ENCODE results near the gene POLE3. TPM values are rescaled to one million over a fixed set of nuclear protein-coding genes. Genes with fewer than 3 reads are reported as not detected.
"Not testable (repeated sequence)": the region's sequence is repeated elsewhere in the genome, so short reads cannot be mapped to it uniquely, and the experiment has no call there.

POLE3 gene
- total and polyA plus RNA-seq, 2 donors = 34.8 to 50.4 TPM

DNA sequence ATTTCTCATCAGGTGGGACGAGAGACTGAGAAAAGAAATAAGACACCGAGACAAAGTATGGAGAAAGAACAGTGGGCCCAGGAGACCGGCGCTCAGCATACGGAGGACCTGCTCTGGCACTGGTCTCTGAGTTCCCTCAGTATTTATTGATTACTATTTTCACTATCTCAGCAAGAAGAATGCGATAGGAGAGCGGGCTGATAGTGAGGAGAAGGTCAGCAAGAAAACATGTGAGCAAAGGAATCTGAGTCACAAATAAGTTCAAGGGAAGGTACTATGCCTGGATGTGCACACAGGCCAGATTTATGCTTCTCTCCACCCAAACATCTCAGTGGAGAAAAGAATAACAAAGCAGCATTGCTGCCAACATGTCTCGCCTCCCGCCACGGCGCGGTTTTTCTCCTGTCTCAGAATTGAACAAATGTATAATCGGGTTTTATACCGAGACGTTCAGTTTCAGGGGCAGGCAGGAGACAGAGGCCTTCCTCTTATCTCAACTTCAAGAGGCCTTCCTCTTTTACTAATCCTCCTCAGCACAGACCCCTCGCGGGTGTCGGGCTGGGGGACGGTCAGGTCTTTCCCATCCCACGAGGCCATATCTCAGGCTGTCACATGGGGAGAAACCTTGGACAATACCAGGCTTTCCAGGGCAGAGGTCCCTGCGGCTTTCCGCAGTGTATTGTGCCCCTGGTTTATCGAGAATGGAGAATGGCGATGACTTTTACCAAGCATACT, 31.2 kb downstream of the POLE3 start:
- not testable (repeated sequence) for H3K27ac ChIP-seq (ENCODE audit: low read depth)

DNA sequence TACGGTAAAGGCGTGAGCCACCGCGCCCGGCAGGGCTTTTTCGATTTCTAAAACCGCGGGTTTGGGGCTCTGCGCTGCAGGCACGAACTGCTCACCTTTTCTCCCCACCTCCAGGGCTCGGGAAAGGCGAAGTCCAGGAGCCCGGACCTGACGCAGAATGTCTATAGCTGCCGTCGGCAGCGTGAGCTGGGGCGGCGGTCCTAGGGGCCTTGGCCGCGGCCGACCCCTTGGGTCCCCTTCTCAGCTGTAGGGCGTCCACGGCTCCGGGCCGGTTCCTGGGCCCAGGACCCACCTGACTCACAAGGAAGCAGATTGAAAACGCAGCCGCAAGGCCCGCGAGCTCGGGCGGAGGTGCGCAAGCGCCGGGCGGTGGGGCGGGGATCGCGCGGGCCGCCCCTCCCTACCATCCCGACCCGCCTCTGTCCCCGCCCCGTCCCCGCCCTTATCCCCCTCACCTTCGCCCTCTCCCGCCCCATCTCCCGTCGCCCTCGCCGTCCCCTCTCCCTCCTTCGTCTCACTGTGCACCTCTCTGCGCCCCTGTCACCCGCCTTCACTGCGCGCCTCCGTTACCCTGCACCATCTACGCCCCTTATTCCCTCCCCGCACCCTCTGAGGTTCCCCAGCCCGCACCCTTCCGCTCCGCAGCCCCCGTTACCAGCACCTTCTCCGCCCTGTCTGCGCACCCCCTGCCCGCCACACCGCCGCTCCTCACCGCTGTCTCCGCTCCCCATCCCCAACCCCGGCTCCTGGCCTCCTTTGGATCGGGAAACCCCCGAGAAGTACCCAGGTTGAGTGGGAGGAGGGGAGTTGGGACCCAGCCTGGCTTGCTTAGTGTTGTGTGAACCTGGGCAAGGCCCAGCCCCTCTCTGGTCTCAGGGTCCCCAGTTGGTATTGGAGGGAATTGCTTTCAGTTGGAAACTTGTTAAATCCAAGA, 33.6 kb downstream of the POLE3 start, which contains the start of gene HDHD3:
HDHD3 (minus strand) TSS at position 353 of the 934 bp plus-strand sequence. CDS start 2,632 bp downstream, outside the sequence.
- peak; percentile 46 for DNase-seq (ENCODE audit: extremely low spot score)

More for the DNA sequence above, 31.2 kb downstream of the POLE3 start:
- not testable (repeated sequence) for H3K36me3 ChIP-seq (ENCODE audit: insufficient read depth); DNase-seq (ENCODE audit: extremely low spot score); H3K4me3 ChIP-seq (ENCODE audit: low read depth, low read length); H3K4me1 ChIP-seq (ENCODE audit: insufficient read depth)
- 50% methylated on average over 24 of the region's 24 CpGs for WGBS

DNA sequence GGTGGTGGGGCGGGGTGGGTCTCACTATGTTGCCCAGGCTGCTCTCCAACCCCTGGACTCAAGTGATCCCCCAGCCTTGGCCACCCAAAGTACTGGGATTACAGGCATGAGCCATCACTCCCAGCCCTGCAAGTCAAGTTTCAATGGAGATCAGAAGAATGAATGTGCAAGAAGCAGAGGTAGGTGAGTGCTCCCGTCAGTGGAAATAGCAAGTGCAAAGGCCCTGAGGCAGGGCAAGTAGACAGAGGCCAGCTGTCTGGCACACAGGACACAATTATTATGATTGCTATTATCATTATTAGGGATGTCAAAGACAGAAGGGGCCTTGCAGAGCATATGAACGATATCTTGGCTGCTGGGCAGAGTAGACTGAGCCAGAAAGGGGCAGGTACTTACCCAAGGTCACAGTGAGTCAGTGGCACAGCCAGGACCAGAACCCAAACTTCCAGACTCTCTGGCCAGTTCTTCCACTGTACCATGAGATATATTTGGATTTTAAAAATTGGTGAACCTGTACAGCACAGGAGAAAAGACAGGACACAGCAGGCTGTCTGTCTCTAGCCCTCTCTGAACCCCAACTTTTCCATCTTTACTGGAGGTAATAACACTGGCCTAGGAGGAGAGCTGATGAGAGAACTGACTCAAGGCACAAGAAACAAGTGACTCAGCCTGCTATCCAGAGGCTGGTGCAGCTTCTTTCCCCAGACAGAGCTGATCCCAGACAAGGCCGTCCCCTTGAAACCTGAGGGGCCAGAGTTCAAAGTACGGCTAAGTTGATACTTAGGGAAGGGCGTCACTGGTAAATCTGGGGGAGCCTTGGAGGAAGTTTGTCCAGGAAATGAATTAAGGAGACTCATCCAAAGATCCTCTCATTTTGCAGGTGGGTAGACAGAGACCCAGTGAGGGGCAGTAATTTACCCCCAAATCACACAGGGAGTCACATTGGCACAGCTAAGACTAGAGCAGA, 35.1 kb downstream of the POLE3 start:
- no peaks in the 10 kb centered on the region for H3K4me1 ChIP-seq (ENCODE audit: insufficient read depth)
- WGBS = 86% methylated on average over 6 of the region's 6 CpGs
- peaks cover 4% of the 10 kb centered on the region for H3K36me3 ChIP-seq (ENCODE audit: insufficient read depth)
- H3K27ac ChIP-seq (ENCODE audit: low read depth) = no peak overlapping the region
- no peak overlapping the region for H3K4me3 ChIP-seq (ENCODE audit: low read depth, low read length)
- DNase-seq (ENCODE audit: extremely low spot score) = no peak

More for the DNA sequence above, 33.6 kb downstream of the POLE3 start, which contains the start of gene HDHD3:
- 1% methylated on average over 74 of the region's 74 CpGs for WGBS
- Histone ChIP-seq H3K27ac (ENCODE audit: low read depth) (peak within 1 kb of the TSS; percentile 72), H3K36me3 (ENCODE audit: insufficient read depth) (peaks cover 4% of the 10 kb centered on the region), H3K4me3 (ENCODE audit: low read depth, low read length) (peak within 1 kb of the TSS; percentile 72), H3K4me1 (ENCODE audit: insufficient read depth) (no peaks in the 10 kb centered on the region)

DNA sequence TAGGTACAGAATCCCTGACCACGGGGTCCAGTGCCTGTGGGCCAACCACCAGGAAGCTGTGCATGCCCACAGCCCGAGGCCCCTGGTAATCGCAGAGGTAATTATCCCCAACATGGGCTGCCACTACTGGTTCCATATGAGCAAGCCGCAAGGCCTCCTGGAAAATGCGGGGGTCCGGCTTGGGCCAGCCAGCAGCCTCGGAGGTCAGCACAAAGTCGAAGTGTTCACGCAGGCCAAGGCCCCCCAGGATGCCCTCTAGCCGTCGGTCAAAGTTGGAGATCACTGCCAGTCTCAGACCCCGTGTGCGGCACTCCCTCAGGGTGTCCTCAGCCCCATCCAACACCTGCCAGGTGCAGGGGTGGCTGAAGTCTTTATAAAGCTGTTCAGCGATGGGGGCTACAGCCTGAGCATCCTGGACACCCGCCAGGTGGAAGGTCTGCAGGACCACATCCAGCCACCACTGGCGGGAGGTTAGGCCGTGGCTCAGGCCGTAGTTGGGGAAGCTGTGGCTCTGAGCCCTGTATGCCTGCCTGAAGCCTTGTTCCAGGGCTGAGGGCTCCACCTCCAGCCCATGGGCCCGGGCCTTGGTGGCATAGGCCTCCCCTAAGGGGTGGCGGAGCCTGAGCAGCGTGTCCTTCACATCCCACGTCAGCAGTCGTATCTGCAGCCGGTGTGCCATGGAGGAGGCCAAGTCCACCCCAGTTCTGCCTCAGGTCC, 36.6 kb downstream of the POLE3 start:
- WGBS = 90% methylated on average over 24 of the region's 24 CpGs
- DNase-seq (ENCODE audit: extremely low spot score) = no peak
- H3K27ac ChIP-seq (ENCODE audit: low read depth) = no peak overlapping the region
- H3K4me1 ChIP-seq (ENCODE audit: insufficient read depth) = no peaks in the 10 kb centered on the region
- H3K36me3 ChIP-seq (ENCODE audit: insufficient read depth) = peaks cover 4% of the 10 kb centered on the region
- H3K4me3 ChIP-seq (ENCODE audit: low read depth, low read length) = no peak overlapping the region

DNA sequence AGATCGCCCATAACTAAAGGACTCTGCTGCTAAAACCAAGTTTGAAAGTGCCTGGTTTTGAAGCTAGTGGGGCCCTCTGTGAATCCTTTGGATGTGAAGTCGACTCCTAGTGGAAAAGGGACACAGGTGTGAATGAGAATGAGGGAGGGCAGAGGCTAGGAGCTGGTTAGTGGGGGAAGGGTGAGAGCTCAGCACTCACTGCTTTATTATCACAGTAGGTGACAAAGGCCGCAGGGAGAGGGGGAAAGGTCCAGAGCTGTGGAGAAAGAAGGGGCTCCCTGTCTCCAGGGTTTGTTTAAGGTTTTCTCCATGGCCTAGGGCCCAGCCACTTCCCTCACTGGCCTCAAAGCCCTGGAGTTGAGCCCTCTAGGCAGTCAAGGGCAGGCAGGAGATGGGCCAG, 37.2 kb downstream of the POLE3 start:
- no peak overlapping the region for H3K4me3 ChIP-seq (ENCODE audit: low read depth, low read length)
- peaks cover 4% of the 10 kb centered on the region for H3K36me3 ChIP-seq (ENCODE audit: insufficient read depth)
- no peaks in the 10 kb centered on the region for H3K4me1 ChIP-seq (ENCODE audit: insufficient read depth)
- WGBS = 67% methylated on average over 3 of the region's 3 CpGs
- DNase-seq (ENCODE audit: extremely low spot score) = no peak
- H3K27ac ChIP-seq (ENCODE audit: low read depth) = no peak overlapping the region

DNA sequence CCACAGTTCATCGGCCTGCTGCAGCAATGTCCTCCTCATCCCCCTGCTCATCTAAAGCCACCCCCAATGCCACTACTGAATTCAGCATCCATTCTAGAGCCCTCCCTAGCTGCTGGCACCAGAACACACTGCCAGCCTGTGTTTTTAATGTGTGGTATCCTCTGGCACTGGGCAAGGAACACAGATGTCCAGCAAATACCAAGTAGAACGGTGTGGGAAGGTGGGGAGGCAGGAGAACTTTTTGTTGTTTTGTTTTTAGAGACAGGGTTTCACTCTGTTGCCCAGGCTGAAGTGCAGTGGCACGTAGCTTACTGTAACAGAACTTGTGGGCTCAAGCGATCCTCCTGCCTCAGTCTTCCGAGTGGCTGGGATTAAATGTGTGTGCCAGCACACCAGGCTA, 38.4 kb downstream of the POLE3 start:
- whole genome bisulfite sequencing = 90% methylated on average over 5 of the region's 5 CpGs
- no peak overlapping the region for H3K27ac ChIP-seq (ENCODE audit: low read depth)

DNA sequence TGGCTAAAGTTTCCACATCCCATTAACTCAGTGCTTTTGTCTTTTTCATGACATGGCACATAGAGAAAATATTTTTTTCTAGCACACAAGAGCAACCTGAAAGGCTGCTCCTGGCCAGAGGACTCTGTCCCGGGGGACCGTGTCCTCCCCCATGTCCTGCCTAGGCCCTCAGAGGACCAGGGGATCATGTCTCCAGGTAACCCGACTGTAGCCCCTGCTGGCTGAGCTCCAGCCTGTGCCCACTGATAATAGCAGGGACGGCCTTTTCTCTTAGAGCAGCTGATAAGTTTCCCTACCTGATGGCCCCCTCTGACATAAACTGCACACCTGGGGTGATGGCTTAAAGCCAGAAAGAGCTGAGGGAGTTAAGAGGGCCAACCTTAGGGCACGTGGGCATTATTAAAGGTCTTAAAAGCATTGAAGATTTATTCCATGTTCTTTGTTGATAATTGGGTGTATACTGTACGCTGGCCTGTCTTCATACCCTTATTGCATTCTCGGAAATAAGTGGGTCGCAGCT, 39.6 kb downstream of the POLE3 start:
- H3K27ac ChIP-seq (ENCODE audit: low read depth) = no peak overlapping the region
- 73% methylated on average over 8 of the region's 8 CpGs for WGBS
- peaks cover 4% of the 10 kb centered on the region for H3K36me3 ChIP-seq (ENCODE audit: insufficient read depth)
- H3K4me3 ChIP-seq (ENCODE audit: low read depth, low read length) = no peak overlapping the region
- DNase-seq (ENCODE audit: extremely low spot score) = no peak
- no peaks in the 10 kb centered on the region for H3K4me1 ChIP-seq (ENCODE audit: insufficient read depth)

More for the DNA sequence above, 38.4 kb downstream of the POLE3 start:
- Histone ChIP-seq H3K4me1 (ENCODE audit: insufficient read depth) (no peaks in the 10 kb centered on the region), H3K4me3 (ENCODE audit: low read depth, low read length) (no peak overlapping the region), H3K36me3 (ENCODE audit: insufficient read depth) (peaks cover 4% of the 10 kb centered on the region)
- no peak for DNase-seq (ENCODE audit: extremely low spot score)

DNA sequence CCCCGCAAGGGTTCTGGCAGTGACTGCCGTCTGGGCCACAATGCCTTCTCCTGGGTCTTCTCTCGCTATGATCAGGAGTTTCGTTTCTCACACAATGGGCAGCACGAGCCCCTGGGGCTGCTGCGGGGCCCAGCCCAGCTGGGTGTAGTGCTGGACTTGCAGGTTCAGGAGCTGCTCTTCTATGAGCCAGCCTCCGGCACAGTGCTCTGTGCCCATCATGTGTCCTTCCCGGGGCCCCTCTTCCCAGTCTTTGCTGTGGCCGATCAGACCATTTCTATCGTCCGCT, 40.7 kb downstream of the POLE3 start:
- no peak overlapping the region for H3K27ac ChIP-seq (ENCODE audit: low read depth)
- no peak overlapping the region for H3K4me3 ChIP-seq (ENCODE audit: low read depth, low read length)
- DNase-seq (ENCODE audit: extremely low spot score) = no peak
- H3K36me3 ChIP-seq (ENCODE audit: insufficient read depth) = peaks cover 4% of the 10 kb centered on the region
- no peaks in the 10 kb centered on the region for H3K4me1 ChIP-seq (ENCODE audit: insufficient read depth)
- WGBS = 87% methylated on average over 11 of the region's 11 CpGs

DNA sequence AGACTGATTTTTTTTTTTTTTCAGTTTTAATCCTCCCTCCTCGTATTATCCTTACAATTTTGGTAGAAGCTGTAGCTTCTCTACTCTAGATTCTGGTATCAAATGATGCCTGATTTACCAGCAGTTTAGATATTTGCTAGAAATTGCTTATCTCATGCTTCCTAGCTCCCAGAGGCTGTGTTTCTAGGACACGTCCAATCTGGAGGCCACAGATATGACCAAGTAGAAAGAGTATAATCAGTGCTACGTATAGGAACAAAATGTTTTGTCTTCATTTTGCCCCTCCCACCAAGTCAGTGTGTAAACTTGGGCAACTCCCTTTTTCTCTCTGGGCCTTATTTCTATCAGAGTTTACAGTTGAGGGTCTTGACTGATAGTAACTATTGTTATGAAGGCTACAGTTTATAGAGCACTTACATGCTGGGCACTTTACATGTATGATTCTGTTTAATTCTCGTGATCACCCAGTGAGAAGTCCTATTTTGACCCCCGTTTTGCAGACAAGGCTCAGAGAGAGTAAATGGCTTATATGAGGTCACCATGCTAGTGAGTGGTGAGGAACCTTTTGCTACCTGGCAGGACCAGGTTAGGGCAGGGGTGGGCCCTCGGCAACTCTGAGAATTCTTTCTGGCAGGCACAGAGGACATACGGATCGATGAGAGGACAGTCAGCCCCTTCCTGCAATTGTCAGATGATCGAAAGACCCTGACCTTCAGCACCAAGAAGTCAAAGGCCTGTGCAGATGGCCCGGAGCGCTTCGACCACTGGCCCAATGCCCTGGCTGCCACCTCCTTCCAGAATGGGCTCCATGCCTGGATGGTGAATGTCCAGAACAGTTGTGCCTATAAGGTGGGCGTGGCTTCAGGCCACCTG, 41.3 kb downstream of the POLE3 start:
- no peak for DNase-seq (ENCODE audit: extremely low spot score)
- Histone ChIP-seq H3K4me1 (ENCODE audit: insufficient read depth) (no peaks in the 10 kb centered on the region), H3K4me3 (ENCODE audit: low read depth, low read length) (no peak overlapping the region), H3K27ac (ENCODE audit: low read depth) (no peak overlapping the region), H3K36me3 (ENCODE audit: insufficient read depth) (peaks cover 4% of the 10 kb centered on the region)
- WGBS = 77% methylated on average over 13 of the region's 13 CpGs

DNA sequence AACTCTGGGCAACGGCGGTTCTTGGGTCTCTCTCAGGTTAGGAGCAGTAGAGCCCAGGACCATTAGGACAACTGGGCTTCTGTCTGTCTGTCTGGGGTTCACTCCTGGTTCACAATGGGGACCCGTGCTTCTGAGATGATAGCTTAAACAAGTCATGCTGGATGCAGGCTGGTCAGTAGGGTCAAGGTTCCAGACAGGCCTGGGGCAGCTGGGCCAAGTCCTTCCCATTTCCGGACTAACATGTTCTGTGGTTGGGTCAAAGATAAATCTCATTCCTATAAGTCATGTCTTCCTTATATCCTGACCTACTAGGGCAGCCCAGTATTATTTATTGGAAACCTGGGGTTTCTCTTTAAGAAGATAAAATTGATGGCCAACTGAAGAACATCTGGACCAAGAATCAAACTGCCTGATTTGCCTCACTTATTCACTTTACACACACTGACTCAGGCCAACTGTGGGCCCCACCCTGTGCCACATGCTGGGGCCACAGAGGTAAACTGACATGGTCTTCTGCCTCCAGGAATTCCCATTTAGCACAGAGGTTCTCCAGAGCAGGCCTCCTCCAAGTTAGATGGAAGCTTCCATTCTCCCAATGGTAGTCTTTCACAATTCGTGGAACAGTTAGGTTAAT, 42.0 kb downstream of the POLE3 start:
- H3K36me3 ChIP-seq (ENCODE audit: insufficient read depth) = peaks cover 1% of the 10 kb centered on the region
- no peak for DNase-seq (ENCODE audit: extremely low spot score)
- H3K27ac ChIP-seq (ENCODE audit: low read depth) = no peak overlapping the region
- 87% methylated on average over 5 of the region's 5 CpGs for WGBS
- no peaks in the 10 kb centered on the region for H3K4me1 ChIP-seq (ENCODE audit: insufficient read depth)
- H3K4me3 ChIP-seq (ENCODE audit: low read depth, low read length) = no peak overlapping the region

DNA sequence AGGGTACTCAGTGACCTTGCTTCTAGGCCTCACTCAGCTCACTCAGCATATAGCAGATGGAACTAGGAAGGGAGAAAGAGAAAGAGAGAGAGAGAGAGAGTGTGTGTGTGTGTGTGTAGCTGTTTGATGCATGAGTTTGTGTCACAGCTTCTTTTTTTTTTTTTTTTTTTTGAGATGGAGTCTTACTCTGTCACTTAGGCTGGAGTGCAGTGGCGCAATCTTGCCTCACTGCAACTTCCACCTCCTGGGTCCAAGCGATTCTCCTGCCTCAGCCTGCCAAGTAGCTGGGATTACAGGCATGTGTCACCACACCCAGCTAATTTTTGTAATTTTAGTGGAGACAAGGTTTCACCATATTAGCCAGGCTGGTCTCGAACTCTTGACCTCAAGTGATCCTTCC, 44.8 kb downstream of the POLE3 start:
- H3K4me1 ChIP-seq (ENCODE audit: insufficient read depth); DNase-seq (ENCODE audit: extremely low spot score); H3K4me3 ChIP-seq (ENCODE audit: low read depth, low read length); H3K36me3 ChIP-seq (ENCODE audit: insufficient read depth); H3K27ac ChIP-seq (ENCODE audit: low read depth): not testable (repeated sequence)
- WGBS = 88% methylated on average over 3 of the region's 3 CpGs

All from urinary bladder (tissue), 4 donors.